OCI-LY3 (cell line): ENCODE data around the gene ELF2.

ENCODE experiments used
- H2AFZ ChIP-seq: fragments of 200-600, 300-600 bp; shearing (Covaris generic); 2 replicates; pipeline ENCODE4 v1.6.0; 2014; ENCODE audit warnings: antibody characterized with exemption, low read depth, low read length
- H3K27ac ChIP-seq: fragments of 200-600, 300-600 bp; sonication (generic); 2 replicates; pipeline ENCODE4 v1.5.1; 2014; ENCODE audit warnings: mild to moderate bottlenecking, low read length, moderate library complexity, mixed read lengths
- H3K27me3 ChIP-seq: fragments of 200-600, 300-600 bp; sonication (generic); 2 replicates; pipeline ENCODE4 v1.6.1; 2014; ENCODE audit warnings: low read depth, low read length, mixed read lengths
- H3K36me3 ChIP-seq: fragments of 200-600, 300-600 bp; sonication (generic); replicated peaks from 2 replicates; pipeline ENCODE3; 2014; ENCODE audit warnings: low read depth, low read length, mixed read lengths
- H3K4me1 ChIP-seq: fragments of 300-600, 200-600 bp; sonication (generic); 2 replicates; pipeline ENCODE4 v1.6.1; 2014; ENCODE audit warnings: low read length, mixed read lengths
- H3K4me2 ChIP-seq: fragments of 200-600, 300-600 bp; sonication (generic); 2 replicates; pipeline ENCODE4 v1.6.1; 2014; ENCODE audit warnings: low read length, mixed read lengths
- H3K4me3 ChIP-seq: fragments of 300-600, 200-600 bp; sonication (generic); 2 replicates; pipeline ENCODE4 v1.5.1; 2014; ENCODE audit warnings: antibody characterized with exemption, mild to moderate bottlenecking, low read length, moderate library complexity
- H3K79me2 ChIP-seq: fragments of 300-600, 200-600 bp; shearing (Covaris generic); 2 replicates; pipeline ENCODE4 v1.6.1; 2014; ENCODE audit warnings: mild to moderate bottlenecking, low read length, mixed read lengths
- H3K9ac ChIP-seq: fragments of 300-600, 200-600 bp; shearing (Covaris generic); 2 replicates; pipeline ENCODE4 v1.6.0; 2014; ENCODE audit warnings: mild to moderate bottlenecking, low read length, moderate library complexity
- H3K9me3 ChIP-seq: fragments of 200-600, 300-600 bp; shearing (Covaris generic); 2 replicates; pipeline ENCODE4 v1.6.1; 2014; ENCODE audit warnings: low read length, mixed read lengths; ENCODE audit not compliant: insufficient read depth
- H4K20me1 ChIP-seq: fragments of 200-600, 300-600 bp; sonication (generic); 2 replicates; pipeline ENCODE4 v1.6.1; 2016; ENCODE audit warnings: low read length, mixed read lengths; ENCODE audit not compliant: insufficient read depth
- CTCF ChIP-seq: fragments of 200-600, 300-600 bp; sonication (generic); IDR thresholded peaks from 2 replicates; pipeline ENCODE4 v1.5.1; 2014; ENCODE audit warnings: antibody characterized with exemption, low read length, low read depth
- EZH2phosphoT487 ChIP-seq: fragments of 200-600 bp; shearing (Covaris generic); IDR thresholded peaks from 2 replicates; pipeline ENCODE4 v1.6.1; 2018; ENCODE audit warnings: antibody characterized with exemption, mixed run types, low read depth

The ELF2 gene

GRCh38 chr4:139129206-139129605 is 47.8 kb downstream of the ELF2 start:
- Histone ChIP-seq H3K9ac (no peak overlapping the region), H3K36me3 (no peaks in the 10 kb centered on the region), H3K4me1 (no peaks in the 10 kb centered on the region), H3K4me2 (no peak overlapping the region), H3K4me3 (no peak overlapping the region), H3K27me3 (no peaks in the 10 kb centered on the region), H3K9me3 (no peaks in the 10 kb centered on the region), H3K27ac (no peak overlapping the region), H4K20me1 (no peaks in the 10 kb centered on the region), H3K79me2 (no peaks in the 10 kb centered on the region), H2AFZ (no peak overlapping the region)
- TF ChIP-seq CTCF (no peak), EZH2phosphoT487 (no peak)

GRCh38 chr4:139126898-139127297 is 50.1 kb downstream of the ELF2 start:
- Histone ChIP-seq H4K20me1 (no peaks in the 10 kb centered on the region), H3K9me3 (no peaks in the 10 kb centered on the region), H3K27me3 (no peaks in the 10 kb centered on the region), H3K4me2 (no peak overlapping the region), H3K36me3 (no peaks in the 10 kb centered on the region), H3K79me2 (no peaks in the 10 kb centered on the region), H3K9ac (no peak overlapping the region), H3K4me1 (no peaks in the 10 kb centered on the region), H3K27ac (no peak overlapping the region), H2AFZ (no peak overlapping the region), H3K4me3 (no peak overlapping the region)
- TF ChIP-seq EZH2phosphoT487 (no peak), CTCF (no peak)

GRCh38 chr4:139123910-139124309 is 53.1 kb downstream of the ELF2 start:
- H3K27ac ChIP-seq, result no peak overlapping the region
- H3K27me3 ChIP-seq, result no peaks in the 10 kb centered on the region
- H3K9ac ChIP-seq, result no peak overlapping the region
- TF ChIP-seq EZH2phosphoT487 (no peak), CTCF (no peak)
- H3K4me3 ChIP-seq, result no peak overlapping the region
- no peaks in the 10 kb centered on the region for H4K20me1 ChIP-seq
- no peak overlapping the region for H2AFZ ChIP-seq
- no peaks in the 10 kb centered on the region for H3K9me3 ChIP-seq
- no peaks in the 10 kb centered on the region for H3K36me3 ChIP-seq
- H3K79me2 ChIP-seq, result no peaks in the 10 kb centered on the region
- H3K4me2 ChIP-seq, result no peak overlapping the region
- H3K4me1 ChIP-seq, result no peaks in the 10 kb centered on the region

- H2AFZ ChIP-seq, result no peak overlapping the region
- H3K4me2 ChIP-seq, result no peak overlapping the region
- H3K9me3 ChIP-seq, result no peaks in the 10 kb centered on the region
- peaks cover 4% of the 10 kb centered on the region for H3K36me3 ChIP-seq
- TF ChIP-seq CTCF (no peak), EZH2phosphoT487 (no peak)
- no peaks in the 10 kb centered on the region for H3K79me2 ChIP-seq
- no peak overlapping the region for H3K4me3 ChIP-seq
- H3K4me1 ChIP-seq, result no peaks in the 10 kb centered on the region
- no peak overlapping the region for H3K27ac ChIP-seq
- no peaks in the 10 kb centered on the region for H4K20me1 ChIP-seq
- H3K27me3 ChIP-seq, result no peaks in the 10 kb centered on the region
- H3K9ac ChIP-seq, result no peak overlapping the region
Measured at GRCh38 chr4:139118365-139118764, 58.7 kb downstream of the ELF2 start.
